K562 (cell line): Measurements from ENCODE around the gene FAM20C. TPM values are rescaled to one million over a fixed set of nuclear protein-coding genes. Genes with fewer than 3 reads are reported as not detected.

Source experiments
- ATAC-seq: fragments of 200-7000 bp; cut with Tn5 transposase; 3 replicates; pipeline ENCODE4 v1.9.1; 2020; ENCODE audit warnings: moderate library complexity
- BruUV-seq: library from RNA; stranded (reverse); fragments of 400-500 nt; replicated peaks from 2 replicates; lab custom pipeline; 2021; lab: Mats Ljungman, UMichigan
- CTCF ChIA-PET: fragments of 300-600 bp; formaldehyde crosslinking; extraction: SDS; loops from one replicate; lab custom pipeline; 2021; ENCODE audit warnings: low intra/inter-chr PET ratio; lab: Yijun Ruan, JAX
- POLR2A ChIA-PET: fragments of 300-600, 350-650 bp; sonication (Branson Sonifier 250); formaldehyde crosslinking; extraction: SDS; loops from one replicate; lab custom pipeline; 2021; ENCODE audit warnings: antibody characterized with exemption, inconsistent platforms; lab: Yijun Ruan, JAX
- DNase-seq, 4 experiments: peaks; one replicate each; pipeline versions ENCODE4 v3.0.0 to v3.0.0-alpha.2; 2011 to 2018; ENCODE audit warnings: low spot score in 3 of 4, mixed read lengths in 3 of 4; ENCODE audit errors: extremely low read depth in 1 of 4
- FAIRE-seq: peaks from 2 replicates; lab custom pipeline; 2011; peaks lifted over from hg19 to GRCh38; lab: Jason Lieb, UNC
- H2AFZ ChIP-seq: 2 replicates; pipeline ENCODE4 v1.6.0; 2011; ENCODE audit warnings: low read depth, low read length, control low read depth, inconsistent platforms
- H3K27ac ChIP-seq: fragments of 200-600 bp; 3 replicates; pipeline ENCODE4 v1.8.0; 2011; ENCODE audit warnings: low read depth, mild to moderate bottlenecking, control low read depth, inconsistent platforms, low read length, moderate library complexity, mixed read lengths; ENCODE audit errors: extremely low read depth
- H3K27me3 ChIP-seq, 2 experiments: fragments of 300-600 bp in 1 of 2; 2 replicates in 1 of 2; 3 replicates in 1 of 2; pipeline versions ENCODE4 v1.6.0 to v1.8.0; 2011; ENCODE audit warnings: inconsistent platforms in 2 of 2, low read length in 2 of 2, mild to moderate bottlenecking in 1 of 2, mixed read lengths in 1 of 2, moderate library complexity in 1 of 2; ENCODE audit not compliant: control insufficient read depth in 2 of 2, insufficient read depth in 2 of 2
- H3K36me3 ChIP-seq: fragments of 300-600 bp; 3 replicates; pipeline ENCODE4 v1.8.0; 2011; ENCODE audit warnings: mild to moderate bottlenecking, low read length, inconsistent platforms; ENCODE audit not compliant: control insufficient read depth, insufficient read depth
- H3K4me1 ChIP-seq, 2 experiments: fragments of 200-600 bp in 1 of 2; replicated peaks in 1 of 2; 2 replicates in 1 of 2; 3 replicates in 1 of 2; pipeline versions ENCODE4 v1.5.1 to v1.8.0; 2011; ENCODE audit warnings: inconsistent platforms in 2 of 2, low read length in 2 of 2, mild to moderate bottlenecking in 1 of 2, mixed read lengths in 1 of 2, moderate library complexity in 1 of 2; ENCODE audit not compliant: control insufficient read depth in 2 of 2, insufficient read depth in 2 of 2
- H3K4me2 ChIP-seq: 2 replicates; pipeline ENCODE4 v1.6.1; 2011; ENCODE audit warnings: low read length, control low read depth, inconsistent platforms, mixed read lengths; ENCODE audit not compliant: insufficient read depth
- H3K4me3 ChIP-seq: fragments of 200-600 bp; sonication (generic), shearing (Covaris generic); 2 replicates; pipeline ENCODE4 v1.5.1; 2016; ENCODE audit warnings: control low read depth, inconsistent platforms
- H3K79me2 ChIP-seq: fragments of 200-600 bp; 3 replicates; pipeline ENCODE4 v1.8.0; 2011; ENCODE audit warnings: low read length, inconsistent platforms; ENCODE audit not compliant: control insufficient read depth, insufficient read depth
- H3K9ac ChIP-seq, 2 experiments: 2 replicates each; pipeline versions ENCODE4 v1.6.0 to v1.6.1; 2011; ENCODE audit warnings: low read depth in 2 of 2, low read length in 2 of 2, control low read depth in 1 of 2, inconsistent platforms in 1 of 2, mild to moderate bottlenecking in 1 of 2, mixed read lengths in 1 of 2; ENCODE audit not compliant: insufficient read depth in 1 of 2
- H3K9me1 ChIP-seq: one replicate; pipeline ENCODE4 v1.6.0; 2011; ENCODE audit warnings: inconsistent platforms, mild to moderate bottlenecking, low read length, moderate library complexity; ENCODE audit not compliant: control insufficient read depth, insufficient read depth
- H3K9me3 ChIP-seq: replicated peaks from 2 replicates; pipeline ENCODE4 v1.5.1; 2011; ENCODE audit warnings: low read depth, low read length, inconsistent platforms; ENCODE audit not compliant: control insufficient read depth, insufficient read depth
- H4K20me1 ChIP-seq: replicated peaks from 2 replicates; pipeline ENCODE4 v1.6.1; 2011; ENCODE audit warnings: low read length, inconsistent platforms, mixed read lengths; ENCODE audit not compliant: control insufficient read depth, insufficient read depth
- HSF4 ChIP-seq: fragments of 250-450 bp; sonication (Bioruptor Pico); IDR thresholded peaks from 2 replicates; pipeline ENCODE4 v2.1.2; 2022; ENCODE audit warnings: mild to moderate bottlenecking, moderate library complexity, borderline replicate concordance
- NFIC ChIP-seq: fragments of 450-650 bp; IDR thresholded peaks from 2 replicates; pipeline ENCODE4 v1.6.1; 2017; ENCODE audit warnings: mild to moderate bottlenecking, inconsistent platforms
- TCFL5 ChIP-seq: fragments of 250-450 bp; sonication (Bioruptor Pico); conservative IDR thresholded peaks from 2 replicates; pipeline ENCODE4 v1.6.1; 2021; ENCODE audit warnings: mild to moderate bottlenecking, moderate library complexity, matching md5 sums
- TSC22D4 ChIP-seq: fragments of 450-650 bp; IDR thresholded peaks from 2 replicates; pipeline ENCODE4 v1.6.1; 2016; ENCODE audit warnings: missing genetic modification characterization, missing biosample characterization, control low read depth
- WGBS: fragments of 100-300 bp; shearing (Covaris generic); methylation state at CpG from one replicate; pipeline ENCODE4 v1.1.6; 2016; ENCODE audit warnings: low coverage, mixed read lengths; ENCODE audit not compliant: insufficient coverage; ENCODE audit errors: missing lambda C conversion rate; 5-methylcytosine and 5-hydroxymethylcytosine counted together
- in situ Hi-C: fragments of 300-500 bp; cut with MboI; formaldehyde crosslinking; loops from 4 replicates; pipeline ENCODE4 v1.15.0; 2018; ENCODE audit warnings: inconsistent platforms, mixed read lengths
- intact Hi-C: fragments of 100-400 bp; cut with micrococcal nuclease; formaldehyde crosslinking; loops from 2 replicates; pipeline ENCODE4 v1.14.2; 2022
- polyA plus RNA-seq, 8 experiments: library from polyadenylated mRNA; depleted of rRNA in 4 of 8; stranded (reverse) in 5 of 8; unstranded in 3 of 8; fragments of >200 nt; fragmentation: Nextera tagmentation in 2 of 8; fragmentation: Illumina TruSeq in 1 of 8; extraction: Ambion mirVana in 2 of 8; extraction: Trizol in 1 of 8; gene quantifications; 2 replicates each; pipeline versions ENCODE4 v1.2.1 to v1.2.3, GENCODE V29; 2011 to 2014; ENCODE audit warnings: inconsistent platforms in 1 of 8, missing spikeins in 1 of 8
- total RNA-seq, 7 experiments: library from RNA; depleted of rRNA in 6 of 7; stranded (reverse); fragments of >200 nt in 6 of 7; fragmentation: Illumina TruSeq in 2 of 7; extraction: Trizol in 2 of 7; gene quantifications; 2 replicates each; pipeline versions ENCODE4 v1.2.1 to v1.2.3, GENCODE V29; 2011 to 2021; ENCODE audit warnings: low replicate concordance in 1 of 7
- TF ChIP-seq, protein P1 (sequence below): sonication (generic); formaldehyde crosslinking; IDR thresholded peaks from 2 replicates; pipeline ENCODE4 v1.8.0; 2023; ENCODE audit warnings: mild to moderate bottlenecking, missing genetic modification reagents
- TF ChIP-seq, protein P2 (sequence below): IDR thresholded peaks from 2 replicates; pipeline ENCODE4 v1.6.1; 2016; ENCODE audit warnings: missing genetic modification characterization, missing compliant biosample characterization

Gene FAM20C
- total and polyA plus RNA-seq, 9 of the 15 experiments (the other 6 are each of a cell fraction or from before 2014, with no cell fraction given), result 0.09 TPM; not detected in 8

GRCh38 chr7:171912-172515 is 20.4 kb upstream of the FAM20C start:
- no peaks in the 10 kb centered on the region for H3K9me1 ChIP-seq
- H3K27me3 ChIP-seq, result peaks cover 59 to 94% of the 10 kb centered on the region in 2 experiments
- H3K4me2 ChIP-seq, result no peak overlapping the region
- POLR2A ChIA-PET, result interaction anchor here (0.7 to 0.8 kb wide), 3 partner anchors 8 to 25 kb away, joined by 3 read pairs; no protein-coding TSS in a partner anchor
- WGBS, result 7% methylated on average over 16 of the region's 16 CpGs
- no peak for TF ChIP-seq NFIC
- TF ChIP-seq HSF4 (CRISPR knock-in tag), result no peak
- TF ChIP-seq TCFL5 (CRISPR knock-in tag), result no peak
- TF ChIP-seq, protein P1, sequence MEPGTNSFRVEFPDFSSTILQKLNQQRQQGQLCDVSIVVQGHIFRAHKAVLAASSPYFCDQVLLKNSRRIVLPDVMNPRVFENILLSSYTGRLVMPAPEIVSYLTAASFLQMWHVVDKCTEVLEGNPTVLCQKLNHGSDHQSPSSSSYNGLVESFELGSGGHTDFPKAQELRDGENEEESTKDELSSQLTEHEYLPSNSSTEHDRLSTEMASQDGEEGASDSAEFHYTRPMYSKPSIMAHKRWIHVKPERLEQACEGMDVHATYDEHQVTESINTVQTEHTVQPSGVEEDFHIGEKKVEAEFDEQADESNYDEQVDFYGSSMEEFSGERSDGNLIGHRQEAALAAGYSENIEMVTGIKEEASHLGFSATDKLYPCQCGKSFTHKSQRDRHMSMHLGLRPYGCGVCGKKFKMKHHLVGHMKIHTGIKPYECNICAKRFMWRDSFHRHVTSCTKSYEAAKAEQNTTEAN (CRISPR knock-in tag), result no peak
- TF ChIP-seq, protein P2, sequence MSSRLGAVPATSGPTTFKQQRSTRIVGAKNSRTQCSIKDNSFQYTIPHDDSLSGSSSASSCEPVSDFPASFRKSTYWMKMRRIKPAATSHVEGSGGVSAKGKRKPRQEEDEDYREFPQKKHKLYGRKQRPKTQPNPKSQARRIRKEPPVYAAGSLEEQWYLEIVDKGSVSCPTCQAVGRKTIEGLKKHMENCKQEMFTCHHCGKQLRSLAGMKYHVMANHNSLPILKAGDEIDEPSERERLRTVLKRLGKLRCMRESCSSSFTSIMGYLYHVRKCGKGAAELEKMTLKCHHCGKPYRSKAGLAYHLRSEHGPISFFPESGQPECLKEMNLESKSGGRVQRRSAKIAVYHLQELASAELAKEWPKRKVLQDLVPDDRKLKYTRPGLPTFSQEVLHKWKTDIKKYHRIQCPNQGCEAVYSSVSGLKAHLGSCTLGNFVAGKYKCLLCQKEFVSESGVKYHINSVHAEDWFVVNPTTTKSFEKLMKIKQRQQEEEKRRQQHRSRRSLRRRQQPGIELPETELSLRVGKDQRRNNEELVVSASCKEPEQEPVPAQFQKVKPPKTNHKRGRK, result no peak
- TF ChIP-seq TSC22D4 (tag), result no peak
- BruUV-seq, result no TSS peak
- H4K20me1 ChIP-seq, result peaks cover 21% of the 10 kb centered on the region
- DNase-seq (no peak), ATAC-seq (no peak), FAIRE-seq (no peak)
- H3K9me3 ChIP-seq, result no peaks in the 10 kb centered on the region
- no peak overlapping the region for H3K4me3 ChIP-seq
- peaks cover 0 to 5% of the 10 kb centered on the region in 2 experiments; a peak in 1 of 5 replicates for H3K4me1 ChIP-seq
- no peaks in the 10 kb centered on the region for H3K36me3 ChIP-seq
- CTCF ChIA-PET, result no interaction called here
- intact Hi-C loops (no loop called here), in situ Hi-C loops (no loop called here)
- H3K9ac ChIP-seq, result no peak overlapping the region
- no peak overlapping the region for H3K27ac ChIP-seq
- no peaks in the 10 kb centered on the region for H3K79me2 ChIP-seq
- H2AFZ ChIP-seq, result no peak overlapping the region
